H1 (cell line): ENCODE data around the gene UGGT1. TPM values are rescaled to one million over a fixed set of nuclear protein-coding genes. Genes with fewer than 3 reads are reported as not detected.

Experiments used
- CTCF ChIA-PET: fragments of 300-600 bp; sonication (Branson Sonifier 250); formaldehyde crosslinking; loops from one replicate; lab custom pipeline; 2021; ENCODE audit not compliant: partially characterized antibody; lab: Charles Lee
- POLR2A ChIA-PET: fragments of 300-600 bp; sonication (Branson Sonifier 250); formaldehyde crosslinking; loops from one replicate; lab custom pipeline; 2021; ENCODE audit warnings: inconsistent platforms; ENCODE audit not compliant: partially characterized antibody; lab: Charles Lee
- DNase-seq, 2 experiments: peaks; one replicate each; pipeline versions ENCODE4 v3.0.0 to v3.0.0-alpha.2; 2010 to 2022; ENCODE audit warnings: low spot score in 2 of 2, low read depth in 1 of 2, mixed read lengths in 1 of 2
- FAIRE-seq: peaks from 2 replicates; lab custom pipeline; 2011; peaks lifted over from hg19 to GRCh38; lab: Jason Lieb, UNC
- H2AFZ ChIP-seq: 2 replicates; pipeline ENCODE4 v1.8.1; 2012; ENCODE audit warnings: low read length, inconsistent platforms
- H2AK5ac ChIP-seq: 2 replicates; pipeline ENCODE4 v1.6.1; 2013; ENCODE audit warnings: low read depth, low read length
- H2BK120ac ChIP-seq: replicated peaks from 2 replicates; pipeline ENCODE3; 2013; ENCODE audit warnings: low read depth, low read length, inconsistent platforms
- H2BK12ac ChIP-seq: 2 replicates; pipeline ENCODE4 v1.6.1; 2013; ENCODE audit warnings: low read depth, low read length
- H2BK15ac ChIP-seq: 2 replicates; pipeline ENCODE4 v1.6.1; 2013; ENCODE audit warnings: low read length
- H2BK20ac ChIP-seq: 2 replicates; pipeline ENCODE4 v1.6.1; 2013; ENCODE audit warnings: low read length
- H2BK5ac ChIP-seq: 2 replicates; pipeline ENCODE4 v1.6.1; 2013; ENCODE audit warnings: low read depth, low read length
- H3K14ac ChIP-seq: 2 replicates; pipeline ENCODE4 v1.6.1; 2013; ENCODE audit warnings: inconsistent platforms; ENCODE audit not compliant: insufficient read length
- H3K18ac ChIP-seq: 2 replicates; pipeline ENCODE4 v1.6.1; 2013; ENCODE audit warnings: low read length; ENCODE audit errors: extremely low read depth
- H3K23ac ChIP-seq: 2 replicates; pipeline ENCODE4 v1.6.1; 2013; ENCODE audit warnings: inconsistent platforms; ENCODE audit not compliant: insufficient read length
- H3K23me2 ChIP-seq: 2 replicates; pipeline ENCODE4 v1.6.1; 2013; ENCODE audit warnings: low read depth, low read length
- H3K27ac ChIP-seq: 2 replicates; pipeline ENCODE4 v1.6.1; 2011; ENCODE audit warnings: low read depth, low read length, inconsistent platforms
- H3K27me3 ChIP-seq, 4 experiments: replicated peaks in 1 of 4; 1 replicate in 1 of 4; 2 replicates in 3 of 4; pipeline versions ENCODE4 v1.6.1 to v1.8.1; 2011 to 2013; ENCODE audit warnings: low read length in 3 of 4, mild to moderate bottlenecking in 3 of 4, inconsistent platforms in 2 of 4, mixed read lengths in 2 of 4, moderate library complexity in 1 of 4; ENCODE audit not compliant: control insufficient read depth in 3 of 4, insufficient read depth in 3 of 4; ENCODE audit errors: extremely low read depth in 1 of 4
- H3K36me3 ChIP-seq, 4 experiments: 2 replicates each; pipeline versions ENCODE4 v1.6.1 to v1.8.1; 2011 to 2013; ENCODE audit warnings: mild to moderate bottlenecking in 4 of 4, low read length in 3 of 4, moderate library complexity in 2 of 4, control low read depth in 1 of 4, inconsistent platforms in 1 of 4; ENCODE audit not compliant: insufficient read depth in 4 of 4, control insufficient read depth in 2 of 4
- H3K4ac ChIP-seq: replicated peaks from 2 replicates; pipeline ENCODE3; 2013; ENCODE audit warnings: low read length, low read depth, mixed read lengths, inconsistent platforms; ENCODE audit not compliant: insufficient read length
- H3K4me1 ChIP-seq, 4 experiments: replicated peaks in 1 of 4; 1 replicate in 1 of 4; 2 replicates in 3 of 4; pipeline versions ENCODE4 v1.6.1 to v1.8.1; 2011 to 2013; ENCODE audit warnings: low read length in 3 of 4, inconsistent platforms in 2 of 4, mixed read lengths in 1 of 4; ENCODE audit not compliant: insufficient read depth in 4 of 4, control insufficient read depth in 3 of 4
- H3K4me2 ChIP-seq, 2 experiments: 2 replicates each; pipeline versions ENCODE4 v1.6.1 to v1.8.1; 2011 to 2013; ENCODE audit warnings: low read depth in 2 of 2, low read length in 2 of 2, control low read depth in 1 of 2, inconsistent platforms in 1 of 2, mild to moderate bottlenecking in 1 of 2; ENCODE audit not compliant: insufficient read depth in 1 of 2
- H3K4me3 ChIP-seq, 4 experiments: fragments of 200-600, 300-600 bp in 1 of 4; sonication (generic), shearing (Covaris generic), sonication (Bioruptor Twin) in 1 of 4; 2 replicates each; pipeline versions ENCODE4 v1.5.1 to v1.8.1; 2011 to 2016; ENCODE audit warnings: low read length in 4 of 4, low read depth in 3 of 4, control low read depth in 2 of 4, inconsistent platforms in 2 of 4, mild to moderate bottlenecking in 2 of 4, mixed read lengths in 1 of 4, moderate library complexity in 1 of 4; ENCODE audit not compliant: insufficient read depth in 2 of 4; ENCODE audit errors: extremely low read depth in 1 of 4
- H3K56ac ChIP-seq: replicated peaks from 2 replicates; pipeline ENCODE3; 2013; ENCODE audit warnings: low read depth, mild to moderate bottlenecking, mixed read lengths, low read length, inconsistent platforms; ENCODE audit not compliant: insufficient read length
- H3K79me1 ChIP-seq: 2 replicates; pipeline ENCODE4 v1.6.1; 2013; ENCODE audit warnings: low read depth, low read length, control low read depth
- H3K79me2 ChIP-seq, 2 experiments: 2 replicates each; pipeline versions ENCODE4 v1.6.1 to v1.8.1; 2012 to 2013; ENCODE audit warnings: low read length in 2 of 2, mild to moderate bottlenecking in 2 of 2, inconsistent platforms in 1 of 2; ENCODE audit not compliant: insufficient read depth in 2 of 2, control insufficient read depth in 1 of 2
- H3K9ac ChIP-seq, 4 experiments: replicated peaks in 1 of 4; 1 replicate in 1 of 4; 2 replicates in 3 of 4; pipeline versions ENCODE4 v1.6.1 to v1.8.1; 2011 to 2013; ENCODE audit warnings: low read depth in 3 of 4, low read length in 3 of 4, control low read depth in 2 of 4, mild to moderate bottlenecking in 2 of 4, moderate library complexity in 2 of 4, inconsistent platforms in 1 of 4; ENCODE audit errors: extremely low read depth in 1 of 4
- H3K9me3 ChIP-seq, 2 experiments: 2 replicates each; pipeline versions ENCODE4 v1.6.1 to v1.8.1; 2012 to 2013; ENCODE audit warnings: mild to moderate bottlenecking in 2 of 2, moderate library complexity in 2 of 2, control low read depth in 1 of 2, inconsistent platforms in 1 of 2, low read depth in 1 of 2, low read length in 1 of 2, mixed read lengths in 1 of 2; ENCODE audit not compliant: insufficient read depth in 2 of 2
- H4K20me1 ChIP-seq, 2 experiments: replicated peaks in 1 of 2; 2 replicates each; pipeline versions ENCODE3 to v1.8.1; 2011 to 2013; ENCODE audit warnings: inconsistent platforms in 2 of 2, low read length in 2 of 2, mild to moderate bottlenecking in 1 of 2; ENCODE audit not compliant: insufficient read depth in 2 of 2, control insufficient read depth in 1 of 2
- H4K5ac ChIP-seq: 2 replicates; pipeline ENCODE4 v1.6.1; 2013; ENCODE audit warnings: low read length, low read depth, mixed read lengths, inconsistent platforms; ENCODE audit not compliant: insufficient read length
- H4K8ac ChIP-seq: 2 replicates; pipeline ENCODE4 v1.8.0; 2013; ENCODE audit warnings: mild to moderate bottlenecking, moderate library complexity, low read length, inconsistent platforms; ENCODE audit not compliant: insufficient read depth; ENCODE audit errors: extremely low read depth
- H4K91ac ChIP-seq: replicated peaks from 2 replicates; pipeline ENCODE3; 2013; ENCODE audit warnings: low read length, mixed read lengths, inconsistent platforms; ENCODE audit not compliant: insufficient read length
- BACH1 ChIP-seq: IDR thresholded peaks from 2 replicates; pipeline ENCODE4 v1.6.1; 2012; ENCODE audit warnings: low read length, improper control_type of control experiment
- CEBPB ChIP-seq: IDR thresholded peaks from 2 replicates; pipeline ENCODE4 v1.6.1; 2012; ENCODE audit warnings: low read depth, low read length
- CHD2 ChIP-seq: IDR thresholded peaks from 2 replicates; pipeline ENCODE4 v1.6.1; 2012; ENCODE audit warnings: low read length, improper control_type of control experiment
- GTF2F1 ChIP-seq: IDR thresholded peaks from 2 replicates; pipeline ENCODE4 v1.6.1; 2012; ENCODE audit warnings: low read depth, low read length, improper control_type of control experiment, borderline replicate concordance
- HDAC6 ChIP-seq: IDR thresholded peaks from one replicate; pipeline ENCODE4 v1.7.1; 2012; ENCODE audit warnings: low read depth, mild to moderate bottlenecking, inconsistent platforms, low read length, moderate library complexity
- KDM1A ChIP-seq: fragments of 200-600, 300-600 bp; sonication (generic); IDR thresholded peaks from 2 replicates; pipeline ENCODE4 v1.7.1; 2016; ENCODE audit warnings: mild to moderate bottlenecking, low read length, borderline replicate concordance
- NRF1 ChIP-seq: IDR thresholded peaks from 2 replicates; pipeline ENCODE4 v1.6.1; 2011; ENCODE audit warnings: mild to moderate bottlenecking, low read depth, low read length, improper control_type of control experiment
- PHF8 ChIP-seq: fragments of 200-600 bp; sonication (generic); conservative IDR thresholded peaks from 2 replicates; pipeline ENCODE4 v1.7.1; 2012; ENCODE audit warnings: low read depth, mild to moderate bottlenecking, inconsistent platforms, low read length, moderate library complexity
- POLR2A ChIP-seq, 2 experiments: IDR thresholded peaks; 1 replicate in 1 of 2; 2 replicates in 1 of 2; pipeline ENCODE4 v1.6.1; 2011; ENCODE audit warnings: low read depth in 2 of 2, low read length in 2 of 2, mild to moderate bottlenecking in 2 of 2; ENCODE audit errors: control extremely low read depth in 1 of 2
- SIRT6 ChIP-seq: IDR thresholded peaks from one replicate; pipeline ENCODE4 v1.7.1; 2012; ENCODE audit warnings: low read length, inconsistent platforms
- WGBS, 2 experiments: shearing (Covaris generic) in 1 of 2; methylation state at CpG; one replicate each; pipeline versions ENCODE4 v1.1.6 to v1.1.7; 2013 to 2015; ENCODE audit warnings: low lambda C conversion rate in 2 of 2, mixed read lengths in 2 of 2, inconsistent platforms in 1 of 2, low coverage in 1 of 2, missing lambda C conversion rate in 1 of 2; ENCODE audit not compliant: insufficient replicate concordance in 2 of 2, insufficient coverage in 1 of 2, insufficient read length in 1 of 2; ENCODE audit errors: extremely low coverage in 1 of 2, missing lambda C conversion rate in 1 of 2; 5-methylcytosine and 5-hydroxymethylcytosine counted together
- polyA plus RNA-seq, 7 experiments: library from polyadenylated mRNA; depleted of rRNA in 3 of 7; stranded (reverse) in 5 of 7; unstranded in 2 of 7; fragments of >200 nt in 5 of 7; fragments of 200-250 nt in 2 of 7; gene quantifications; 1 replicate in 5 of 7; 2 replicates in 1 of 7; 4 replicates in 1 of 7; pipeline versions ENCODE4 v1.2.1 to v1.2.3, GENCODE V29; 2011 to 2013; ENCODE audit warnings: missing spikeins in 2 of 7, mixed read lengths in 2 of 7
- total RNA-seq: library from RNA; stranded (reverse); fragmentation: NEBNext Ultra II Directional; extraction: Animal tissue kit (Norgen Biotek cat#: 25700); gene quantifications from 2 replicates; pipeline ENCODE4 v1.2.1, GENCODE V29; 2021

The UGGT1 gene
- total and polyA plus RNA-seq, 2 of the 8 experiments (the other 6 are each of a cell fraction or from before 2014, with no cell fraction given): 14.9 to 57.3 TPM

DNA sequence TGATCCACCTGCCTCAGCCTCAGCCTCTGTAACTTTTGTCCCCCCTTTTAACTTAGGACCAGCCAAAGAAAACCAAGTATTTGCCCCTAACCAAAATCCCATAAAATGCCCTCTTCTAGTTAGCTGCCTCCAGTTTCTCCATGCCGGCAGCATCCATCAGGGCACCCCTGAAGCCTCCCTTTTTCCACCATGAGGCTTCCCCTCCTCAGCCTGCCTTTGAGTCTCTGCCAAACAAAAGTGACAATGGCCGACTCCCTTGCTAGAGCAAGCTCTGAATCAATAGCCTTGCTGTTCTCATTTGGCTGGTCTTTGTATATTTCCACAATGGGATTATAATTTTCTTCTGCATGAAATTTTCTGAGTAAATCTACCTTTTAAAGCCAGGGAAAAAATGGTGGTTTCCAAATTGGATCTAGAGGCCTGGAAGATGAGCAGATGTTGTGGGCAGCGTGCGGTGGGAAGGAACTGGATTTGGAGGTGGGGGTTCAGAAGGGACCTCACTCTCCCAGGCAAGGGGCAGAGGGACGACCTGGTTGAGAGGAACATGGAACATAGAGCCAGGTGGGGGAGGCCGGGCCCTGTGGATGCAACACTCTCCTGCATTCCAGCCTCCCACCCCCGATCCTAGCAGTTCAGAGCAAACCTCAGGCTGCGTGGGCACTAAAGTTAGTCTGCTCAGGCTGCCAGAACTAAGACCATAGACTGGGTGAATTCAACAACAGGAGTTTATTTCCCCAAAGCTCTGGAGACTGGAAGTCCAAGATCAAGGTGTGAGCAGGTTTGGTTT, 147.1 kb downstream of the UGGT1 start:
- no peak overlapping the region for H2BK120ac ChIP-seq
- no peak overlapping the region for H2BK12ac ChIP-seq
- no peaks in the 10 kb centered on the region for H3K79me1 ChIP-seq
- no peak overlapping the region for H3K56ac ChIP-seq
- H3K79me2 ChIP-seq: no peaks in the 10 kb centered on the region
- no peak overlapping the region for H3K27ac ChIP-seq
- H3K23ac ChIP-seq: no peak overlapping the region
- H2BK5ac ChIP-seq: no peak overlapping the region
- H3K4ac ChIP-seq: no peak overlapping the region
- H4K5ac ChIP-seq: no peak overlapping the region
- peaks cover 0 to 1% (median under 1%) of the 10 kb centered on the region in 4 experiments; a peak in 2 of 7 replicates for H3K27me3 ChIP-seq
- no peak overlapping the region for H3K4me3 ChIP-seq
- H3K14ac ChIP-seq: no peak overlapping the region
- ChIA-PET POLR2A (no interaction called here), CTCF (interaction anchor here (1.3 kb wide), 1 partner anchor 67 kb away, joined by 3 read pairs; no protein-coding TSS in a partner anchor)
- no peak overlapping the region for H2BK15ac ChIP-seq
- DNase-seq (no peak), FAIRE-seq (no peak)
- no peak overlapping the region for H3K18ac ChIP-seq
- no peaks in the 10 kb centered on the region for H4K20me1 ChIP-seq
- no peak overlapping the region for H3K4me2 ChIP-seq
- TF ChIP-seq GTF2F1: no peak
- TF ChIP-seq NRF1: no peak
- TF ChIP-seq PHF8: no peak
- TF ChIP-seq SIRT6: no peak
- no peak for TF ChIP-seq BACH1
- no peak for TF ChIP-seq CHD2
- no peak for TF ChIP-seq POLR2A (IDR thresholded peaks at IDR 0.05; ENCODE audit: control extremely low read depth in 1 of 2, low read depth in 2 of 2, low read length in 2 of 2)
- TF ChIP-seq CEBPB: no peak
- TF ChIP-seq KDM1A: no peak
- TF ChIP-seq HDAC6: no peak
- no peaks in the 10 kb centered on the region for H3K9me3 ChIP-seq
- H3K9ac ChIP-seq: no peak overlapping the region
- H3K23me2 ChIP-seq: peaks cover 4% of the 10 kb centered on the region; the same call in 1 of the 2 replicates
- no peak overlapping the region for H2BK20ac ChIP-seq
- peaks cover 0 to 3% (median 0%) of the 10 kb centered on the region in 4 experiments; a peak in 2 of 7 replicates for H3K4me1 ChIP-seq
- 75% methylated on average over 8 of the region's 8 CpGs; no CpG with 5 or more reads in 1 of the 2 experiments for WGBS, 2 experiments
- no peaks in the 10 kb centered on the region for H3K36me3 ChIP-seq
- H2AK5ac ChIP-seq: no peak overlapping the region
- no peak overlapping the region for H4K8ac ChIP-seq
- H2AFZ ChIP-seq: no peak overlapping the region
- no peak overlapping the region for H4K91ac ChIP-seq
